ENCODE measurements around the gene C3orf85. TPM values are rescaled to one million over a fixed set of nuclear protein-coding genes. Genes with fewer than 3 reads are reported as not detected.

C3orf85 gene
- total and polyA plus RNA-seq, 10 of the 15 experiments (the other 5 are each of a cell fraction or from before 2014, with no cell fraction given), result not detected

Other genes with a start within 250 kb of the C3orf85 start
- gene GUCA1C, start 182.8 kb upstream of the C3orf85 start, total RNA-seq (2014; rRNA removed), result not detected in 2 replicates
- not detected in 2 replicates for gene GUCA1C, start 182.8 kb upstream of the C3orf85 start, total RNA-seq (2014; rRNA removed; fragmentation: Illumina TruSeq; extraction: Trizol)
- not detected in 2 replicates for gene GUCA1C, start 182.8 kb upstream of the C3orf85 start, total RNA-seq (2021)
- not detected in 2 replicates for gene GUCA1C, start 182.8 kb upstream of the C3orf85 start, polyA plus RNA-seq (2011; rRNA removed)
- gene GUCA1C, start 182.8 kb upstream of the C3orf85 start, polyA plus RNA-seq (2014; fragmentation: Illumina TruSeq; extraction: Trizol), result not detected in 2 replicates
- not detected for gene GUCA1C, start 182.8 kb upstream of the C3orf85 start, polyA plus RNA-seq (2014; fragmentation: Nextera tagmentation; extraction: Ambion mirVana)
- gene GUCA1C, start 182.8 kb upstream of the C3orf85 start, polyA plus RNA-seq (2014; rRNA removed), result not detected in 2 replicates
- gene GUCA1C, start 182.8 kb upstream of the C3orf85 start, polyA plus RNA-seq (2016; fragmentation: Nextera tagmentation; extraction: Ambion mirVana), result not detected
- not detected in 2 replicates for gene MORC1, start 18.6 kb upstream of the C3orf85 start, total RNA-seq (2014; rRNA removed)
- not detected in 2 replicates for gene MORC1, start 18.6 kb upstream of the C3orf85 start, total RNA-seq (2014; rRNA removed; fragmentation: Illumina TruSeq; extraction: Trizol)
- not detected in 2 replicates for gene MORC1, start 18.6 kb upstream of the C3orf85 start, total RNA-seq (2021)
- 0.18 and 0.26 TPM in 2 replicates for gene MORC1, start 18.6 kb upstream of the C3orf85 start, polyA plus RNA-seq (2011; rRNA removed)
- gene MORC1, start 18.6 kb upstream of the C3orf85 start, polyA plus RNA-seq (2014; fragmentation: Illumina TruSeq; extraction: Trizol), result not detected in 2 replicates
- gene MORC1, start 18.6 kb upstream of the C3orf85 start, polyA plus RNA-seq (2014; fragmentation: Nextera tagmentation; extraction: Ambion mirVana), result not detected
- not detected in 2 replicates for gene MORC1, start 18.6 kb upstream of the C3orf85 start, polyA plus RNA-seq (2014; rRNA removed)
- gene MORC1, start 18.6 kb upstream of the C3orf85 start, polyA plus RNA-seq (2016; fragmentation: Nextera tagmentation; extraction: Ambion mirVana), result not detected
- gene DPPA2, start 179.8 kb downstream of the C3orf85 start, total RNA-seq (2014; rRNA removed), result not detected in 2 replicates
- gene DPPA2, start 179.8 kb downstream of the C3orf85 start, total RNA-seq (2014; rRNA removed; fragmentation: Illumina TruSeq; extraction: Trizol), result not detected in 2 replicates
- not detected in 2 replicates for gene DPPA2, start 179.8 kb downstream of the C3orf85 start, total RNA-seq (2021)
- not detected in 2 replicates for gene DPPA2, start 179.8 kb downstream of the C3orf85 start, polyA plus RNA-seq (2011; rRNA removed)
- not detected in 2 replicates for gene DPPA2, start 179.8 kb downstream of the C3orf85 start, polyA plus RNA-seq (2014; fragmentation: Illumina TruSeq; extraction: Trizol)
- gene DPPA2, start 179.8 kb downstream of the C3orf85 start, polyA plus RNA-seq (2014; fragmentation: Nextera tagmentation; extraction: Ambion mirVana), result not detected
- gene DPPA2, start 179.8 kb downstream of the C3orf85 start, polyA plus RNA-seq (2014; rRNA removed), result not detected in 2 replicates
- not detected for gene DPPA2, start 179.8 kb downstream of the C3orf85 start, polyA plus RNA-seq (2016; fragmentation: Nextera tagmentation; extraction: Ambion mirVana)
- gene DPPA4, start 200.8 kb downstream of the C3orf85 start, total RNA-seq (2014; rRNA removed), result not detected in 2 replicates
- gene DPPA4, start 200.8 kb downstream of the C3orf85 start, total RNA-seq (2014; rRNA removed; fragmentation: Illumina TruSeq; extraction: Trizol), result not detected in 2 replicates
- 0.40 and 0.90 TPM in 2 replicates for gene DPPA4, start 200.8 kb downstream of the C3orf85 start, total RNA-seq (2021)
- 0.69 and 0.75 TPM in 2 replicates for gene DPPA4, start 200.8 kb downstream of the C3orf85 start, polyA plus RNA-seq (2011; rRNA removed)
- gene DPPA4, start 200.8 kb downstream of the C3orf85 start, polyA plus RNA-seq (2014; fragmentation: Illumina TruSeq; extraction: Trizol), result 0.01 TPM in 1 of 2 replicates, not detected in the other
- gene DPPA4, start 200.8 kb downstream of the C3orf85 start, polyA plus RNA-seq (2014; fragmentation: Nextera tagmentation; extraction: Ambion mirVana), result not detected
- gene DPPA4, start 200.8 kb downstream of the C3orf85 start, polyA plus RNA-seq (2014; rRNA removed), result not detected in 2 replicates
- gene DPPA4, start 200.8 kb downstream of the C3orf85 start, polyA plus RNA-seq (2016; fragmentation: Nextera tagmentation; extraction: Ambion mirVana), result under 1 TPM; 0.26 to 0.44 TPM